Measurements from ENCODE around the gene PNLIP.

- TF ChIP-seq POLR2A (IDR thresholded peaks at IDR 0.05) (no peak), CTCF (IDR thresholded peaks at IDR 0.05 in 4 of 5, conservative IDR thresholded peaks at IDR 0.05 in 1 of 5) (no peak)
These were observed 57.1 kb downstream of the PNLIP start for GRCh38 chr10:116602648-116603400.
